Peyer's patch (tissue), 4 donors: ENCODE measurements around the gene PCDH1. TPM values are rescaled to one million over a fixed set of nuclear protein-coding genes. Genes with fewer than 3 reads are reported as not detected.

ENCODE experiments used
- DNase-seq, 3 donors: peaks; one replicate each; pipeline ENCODE4 v3.0.0-alpha.2; 2017 to 2019
- H3K27ac ChIP-seq, 4 donors: fragments of 200-600 bp; sonication (generic); one replicate each; pipeline ENCODE4 v1.5.1; 2016 to 2019
- H3K27me3 ChIP-seq, 2 donors: fragments of 200-600 bp; sonication (generic); one replicate each; pipeline ENCODE4 v1.5.1; 2019
- H3K36me3 ChIP-seq, 3 donors: fragments of 200-600 bp; sonication (generic); one replicate each; pipeline ENCODE4 v1.5.1; 2016 to 2019
- H3K4me1 ChIP-seq, 4 donors: fragments of 200-600 bp; sonication (generic); one replicate each; pipeline ENCODE4 v1.5.1; 2016 to 2019
- H3K4me3 ChIP-seq, 4 donors: fragments of 200-600 bp; sonication (generic); 1 replicate in 3 of 4; 2 replicates in 1 of 4; pipeline ENCODE4 v1.5.1; 2016 to 2019; ENCODE audit warnings: mild to moderate bottlenecking in 1 of 4
- H3K9me3 ChIP-seq, 4 donors: fragments of 200-600 bp; sonication (generic); one replicate each; pipeline ENCODE4 v1.5.1; 2016 to 2019; ENCODE audit warnings: mild to moderate bottlenecking in 1 of 4
- CTCF ChIP-seq, 6 experiments: fragments of 450-650 bp in 4 of 6; fragments of 200-600 bp in 2 of 6; sonication (generic) in 1 of 6; IDR thresholded peaks; one replicate each; pipeline ENCODE4 v1.5.1; 2017 to 2019; ENCODE audit warnings: antibody characterized with exemption in 6 of 6, mild to moderate bottlenecking in 3 of 6, moderate library complexity in 1 of 6
- POLR2A ChIP-seq, 2 donors: fragments of 450-650 bp; IDR thresholded peaks; one replicate each; pipeline ENCODE4 v1.5.1; 2017; ENCODE audit warnings: antibody characterized with exemption in 2 of 2, mild to moderate bottlenecking in 2 of 2, moderate library complexity in 2 of 2
- total RNA-seq, 4 donors: library from RNA; depleted of rRNA; stranded (reverse); fragments of >200 nt; gene quantifications; one replicate each; pipeline ENCODE4 v1.1.0, GENCODE V29; 2016

PCDH1 gene
- total RNA-seq, 4 donors from 2014 or later, result 64.4 to 169 (median 164) TPM

DNA sequence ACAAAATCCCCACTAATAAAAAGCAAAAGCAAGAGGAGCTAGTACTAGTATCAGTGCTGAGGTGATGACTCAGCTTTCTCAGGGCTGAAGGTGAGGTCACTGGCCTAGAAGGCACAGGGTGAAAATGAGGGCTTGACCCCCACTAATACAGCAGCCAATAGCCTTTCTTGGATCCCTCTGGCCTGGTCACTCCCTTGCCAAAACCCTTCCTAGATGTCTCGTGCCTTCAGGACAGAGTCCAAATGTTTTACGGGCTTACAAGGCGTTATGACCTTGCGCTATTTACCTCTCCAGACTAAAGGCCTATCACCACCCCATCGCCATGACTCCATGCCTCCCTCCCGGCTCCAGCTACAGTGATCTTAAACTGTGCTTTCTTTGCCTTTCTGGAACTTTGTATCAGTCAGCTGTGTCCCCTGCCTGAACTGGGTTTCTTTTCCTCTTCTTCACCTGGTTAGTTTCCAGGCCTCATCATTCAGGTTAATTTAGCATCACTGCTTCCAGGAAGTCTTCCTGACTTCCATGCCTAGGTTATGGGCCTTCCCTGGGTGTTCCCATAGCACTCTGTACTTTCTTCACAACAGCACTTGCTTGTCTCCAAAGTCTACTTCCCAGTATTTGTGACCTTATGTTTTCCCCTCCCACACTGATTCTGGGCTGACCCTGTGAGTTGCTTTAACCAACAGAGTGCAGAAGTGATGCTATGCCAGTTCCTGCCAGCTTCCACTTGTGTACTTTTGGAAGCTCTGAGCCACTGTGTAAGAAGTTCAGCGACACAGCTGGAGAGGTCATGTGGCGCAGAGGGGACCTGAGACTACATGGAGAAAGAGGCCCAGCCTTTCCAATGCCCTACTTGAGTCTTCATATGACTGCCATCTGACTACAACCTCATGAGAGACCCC, 41.3 kb upstream of the PCDH1 start:
- Histone ChIP-seq H3K27me3 (no peaks in the 10 kb centered on the region), H3K4me3 (no peak overlapping the region)
- TF ChIP-seq CTCF (IDR thresholded peaks at IDR 0.05) (no peak), POLR2A (IDR thresholded peaks at IDR 0.05) (no peak)

DNA sequence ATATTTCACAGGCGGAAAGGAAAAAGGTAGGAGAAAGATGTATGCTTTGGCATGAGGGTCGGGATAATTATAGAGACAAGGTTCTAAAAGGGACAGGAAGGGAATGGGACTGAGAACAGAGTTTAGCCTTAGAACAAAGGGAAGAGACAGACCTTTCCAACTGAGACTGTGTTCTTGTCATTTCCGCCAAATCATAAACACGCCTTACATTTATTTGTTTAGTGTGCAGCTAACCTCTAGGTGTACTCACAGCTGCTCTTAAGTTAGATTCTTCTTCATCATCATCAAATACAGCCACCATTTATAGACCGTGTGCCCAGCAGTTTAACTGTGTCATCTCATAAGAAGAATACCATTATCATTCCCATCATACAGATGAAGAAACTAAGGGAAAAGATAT, 39.5 kb upstream of the PCDH1 start:
- H3K4me1 ChIP-seq, result peaks cover 0 to 16% (median 0%) of the 10 kb centered on the region in 4 donors
- no peaks in the 10 kb centered on the region for H3K36me3 ChIP-seq
- TF ChIP-seq POLR2A (IDR thresholded peaks at IDR 0.05), result no peak
- TF ChIP-seq CTCF (IDR thresholded peaks at IDR 0.05), result no peak
- no peak for DNase-seq
- H3K4me3 ChIP-seq, result no peak overlapping the region
- H3K27ac ChIP-seq, result no peak overlapping the region
- no peaks in the 10 kb centered on the region for H3K9me3 ChIP-seq
- H3K27me3 ChIP-seq, result no peaks in the 10 kb centered on the region

More for the DNA sequence above, 41.3 kb upstream of the PCDH1 start:
- H3K27ac ChIP-seq, result peak overlapping the region in 1 of 4 donors; percentile 14
- H3K9me3 ChIP-seq, result no peaks in the 10 kb centered on the region
- no peaks in the 10 kb centered on the region for H3K36me3 ChIP-seq
- peaks cover 0 to 11% (median 5%) of the 10 kb centered on the region in 4 donors for H3K4me1 ChIP-seq
- peak in 1 of 3 donors; percentile 62 for DNase-seq

DNA sequence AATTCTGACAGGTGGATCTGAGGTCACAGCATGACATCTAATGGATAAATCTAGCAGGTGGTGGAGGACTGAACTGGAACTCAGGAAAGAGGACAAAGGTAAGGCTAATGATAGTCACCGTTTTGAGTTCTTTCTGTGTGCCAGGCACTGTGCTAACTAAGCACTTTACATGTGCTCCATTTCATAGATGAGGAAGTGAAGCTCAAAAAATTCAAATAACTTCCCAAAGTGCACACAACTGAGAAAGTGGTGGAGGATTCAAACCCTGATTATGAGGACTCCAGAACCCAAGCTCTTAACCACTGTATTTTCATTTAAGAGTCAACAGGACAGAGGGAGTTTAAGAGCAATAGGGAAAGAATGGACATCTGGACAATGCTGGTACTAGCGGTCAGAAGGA, 38.3 kb upstream of the PCDH1 start:
- no peak for TF ChIP-seq POLR2A (IDR thresholded peaks at IDR 0.05)
- Histone ChIP-seq H3K4me3 (no peak overlapping the region), H3K36me3 (no peaks in the 10 kb centered on the region), H3K4me1 (peaks cover 0 to 13% (median 0%) of the 10 kb centered on the region in 4 donors), H3K27me3 (no peaks in the 10 kb centered on the region), H3K27ac (no peak overlapping the region), H3K9me3 (no peaks in the 10 kb centered on the region)
- DNase-seq, result peak in 1 of 3 donors; percentile 9

- H3K27me3 ChIP-seq, result no peaks in the 10 kb centered on the region
- no peaks in the 10 kb centered on the region for H3K9me3 ChIP-seq
- no peak for TF ChIP-seq POLR2A (IDR thresholded peaks at IDR 0.05)
- TF ChIP-seq CTCF (IDR thresholded peaks at IDR 0.05), result no peak
- DNase-seq, result peak in 1 of 3 donors; percentile 25
- no peak overlapping the region for H3K27ac ChIP-seq
- H3K4me3 ChIP-seq, result no peak overlapping the region
- peaks cover 0 to 13% (median 0%) of the 10 kb centered on the region in 4 donors for H3K4me1 ChIP-seq
- H3K36me3 ChIP-seq, result no peaks in the 10 kb centered on the region
Measured at GRCh38 chr5:141915881-141916336, 37.7 kb upstream of the PCDH1 start.

- peaks cover 0 to 13% (median 0%) of the 10 kb centered on the region in 4 donors for H3K4me1 ChIP-seq
- no peak overlapping the region for H3K4me3 ChIP-seq
- TF ChIP-seq CTCF (IDR thresholded peaks at IDR 0.05) (no peak), POLR2A (IDR thresholded peaks at IDR 0.05) (no peak)
- no peak overlapping the region for H3K27ac ChIP-seq
- no peaks in the 10 kb centered on the region for H3K9me3 ChIP-seq
- H3K36me3 ChIP-seq, result no peaks in the 10 kb centered on the region
- no peaks in the 10 kb centered on the region for H3K27me3 ChIP-seq
- no peak for DNase-seq
Measured at GRCh38 chr5:141914797-141915196, 36.6 kb upstream of the PCDH1 start.

DNA sequence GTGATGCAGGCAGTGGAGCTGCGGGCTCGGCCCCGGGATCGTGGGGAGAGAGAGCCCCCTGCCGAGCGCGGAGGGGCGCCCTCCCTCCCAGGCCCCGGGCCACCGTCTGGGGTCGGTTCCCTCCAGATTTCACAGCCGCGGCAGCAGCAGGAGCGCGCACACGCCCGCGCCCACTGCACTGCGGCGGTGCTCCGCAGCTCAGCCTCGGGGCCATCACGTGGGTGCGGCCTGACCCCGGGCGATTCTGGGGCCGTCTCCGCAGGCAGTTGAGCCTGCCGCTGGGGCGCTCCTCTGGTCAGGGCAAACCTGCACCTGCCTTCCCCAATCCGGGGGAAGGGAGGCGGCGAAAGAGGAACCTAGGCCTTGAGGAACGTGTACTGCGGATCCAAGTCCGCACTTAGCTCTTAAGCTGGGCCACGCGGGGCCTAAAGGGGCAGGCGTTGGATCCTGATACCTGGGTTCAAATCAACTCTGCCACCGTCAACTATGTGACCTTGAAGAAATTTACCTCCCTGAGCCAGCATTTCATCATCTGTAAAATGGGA, 36.1 kb upstream of the PCDH1 start:
- Histone ChIP-seq H3K27me3 (no peaks in the 10 kb centered on the region), H3K4me3 (peak overlapping the region; percentile 40 to 55 (median 46)), H3K27ac (peak overlapping the region in 1 of 4 donors; percentile 38), H3K36me3 (no peaks in the 10 kb centered on the region), H3K9me3 (no peaks in the 10 kb centered on the region), H3K4me1 (peaks cover 0 to 13% (median 0%) of the 10 kb centered on the region in 4 donors)
- TF ChIP-seq POLR2A (IDR thresholded peaks at IDR 0.05), result no peak
- TF ChIP-seq CTCF (IDR thresholded peaks at IDR 0.05), result peak in 3 of 6 experiments; percentile 15 to 37 (median 25)
- DNase-seq, result peak; percentile 62 to 81 (median 62)
